DOHH2 (cell line): ENCODE measurements around the gene PHLDB2.

Source experiments
- H3F3A ChIP-seq: fragments of 200-600 bp; sonication (generic), shearing (Covaris generic); 2 replicates; pipeline ENCODE4 v1.6.0; 2016; ENCODE audit warnings: antibody characterized with exemption, mild to moderate bottlenecking; ENCODE audit not compliant: control insufficient read depth, insufficient read depth
- H3K27ac ChIP-seq: fragments of 200-600 bp; sonication (generic); 2 replicates; pipeline ENCODE4 v1.5.1; 2014; ENCODE audit warnings: low read depth, mild to moderate bottlenecking, low read length, moderate library complexity
- H3K27me3 ChIP-seq: fragments of 200-600 bp; sonication (generic); 2 replicates; pipeline ENCODE4 v1.6.1; 2014; ENCODE audit warnings: mild to moderate bottlenecking, low read length, mixed read lengths; ENCODE audit not compliant: control insufficient read depth
- H3K36me3 ChIP-seq: fragments of 200-600 bp; sonication (generic); 2 replicates; pipeline ENCODE4 v1.6.1; 2014; ENCODE audit warnings: mild to moderate bottlenecking, low read length, moderate library complexity, mixed read lengths; ENCODE audit not compliant: control insufficient read depth
- H3K4me1 ChIP-seq: fragments of 200-600 bp; sonication (generic); 2 replicates; pipeline ENCODE4 v1.6.1; 2014; ENCODE audit warnings: mild to moderate bottlenecking, low read length, mixed read lengths; ENCODE audit not compliant: control insufficient read depth
- H3K4me2 ChIP-seq: fragments of 200-600 bp; sonication (generic); 2 replicates; pipeline ENCODE4 v1.6.0; 2014; ENCODE audit warnings: mild to moderate bottlenecking, low read length, moderate library complexity
- H3K4me3 ChIP-seq: fragments of 200-600 bp; sonication (generic); 2 replicates; pipeline ENCODE4 v1.5.1; 2014; ENCODE audit warnings: mild to moderate bottlenecking, low read length, mixed read lengths
- H3K79me2 ChIP-seq: fragments of 200-600 bp; sonication (generic); 2 replicates; pipeline ENCODE4 v1.6.1; 2014; ENCODE audit warnings: mild to moderate bottlenecking, low read length, mixed read lengths; ENCODE audit not compliant: control insufficient read depth
- H3K9me2 ChIP-seq: fragments of 200-600 bp; sonication (generic); replicated peaks from 2 replicates; pipeline ENCODE4 v1.6.1; 2014; ENCODE audit warnings: mild to moderate bottlenecking, low read length, mixed read lengths; ENCODE audit not compliant: control insufficient read depth
- H3K9me3 ChIP-seq: fragments of 200-600 bp; sonication (generic); 2 replicates; pipeline ENCODE4 v1.6.1; 2014; ENCODE audit warnings: antibody characterized with exemption, low read length, mixed read lengths; ENCODE audit not compliant: control insufficient read depth, insufficient read depth
- H4K20me1 ChIP-seq: fragments of 200-600 bp; sonication (generic); 2 replicates; pipeline ENCODE4 v1.6.0; 2014; ENCODE audit warnings: low read depth, mild to moderate bottlenecking, antibody characterized with exemption, low read length, moderate library complexity; ENCODE audit not compliant: control insufficient read depth, insufficient read depth
- EZH2phosphoT487 ChIP-seq: fragments of 200-600 bp; sonication (generic); IDR thresholded peaks from 2 replicates; pipeline ENCODE4 v1.6.1; 2017; ENCODE audit warnings: borderline replicate concordance, mild to moderate bottlenecking, antibody characterized with exemption, low read length, moderate library complexity, mixed read lengths
- TF ChIP-seq, protein P1 (sequence below): fragments of 200-600 bp; sonication (generic); IDR thresholded peaks from one replicate; pipeline ENCODE4 v1.5.1; 2014; ENCODE audit warnings: antibody characterized with exemption, mild to moderate bottlenecking, low read depth, low read length; ENCODE audit not compliant: poor library complexity, severe bottlenecking

PHLDB2 gene

DNA sequence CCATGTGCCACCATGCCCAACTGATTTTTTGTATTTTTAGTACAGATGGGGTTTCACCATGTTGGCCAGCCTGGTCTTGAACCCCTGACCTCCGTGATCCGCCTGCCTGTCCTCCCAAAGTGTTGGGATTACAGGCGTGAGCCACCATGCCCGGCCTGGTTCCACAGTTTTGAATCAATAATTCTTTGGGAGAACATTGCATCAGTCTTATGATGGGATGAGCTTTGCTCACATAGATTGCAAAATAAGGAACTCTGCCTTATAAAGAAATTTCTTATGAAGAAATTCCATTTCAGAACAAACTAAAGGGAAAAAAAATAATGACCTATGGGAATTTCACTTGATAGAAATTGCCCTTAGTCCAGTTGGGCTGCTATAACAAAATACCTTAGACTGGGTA, 159.6 kb downstream of the PHLDB2 start:
- H4K20me1 ChIP-seq: no peaks in the 10 kb centered on the region
- H3K27ac ChIP-seq: no peak overlapping the region
- H3F3A ChIP-seq: no peaks in the 10 kb centered on the region
- H3K9me3 ChIP-seq: no peaks in the 10 kb centered on the region
- no peaks in the 10 kb centered on the region for H3K79me2 ChIP-seq
- H3K4me1 ChIP-seq: peaks cover 4% of the 10 kb centered on the region; the same call in 1 of the 2 replicates
- H3K9me2 ChIP-seq: no peaks in the 10 kb centered on the region
- no peak overlapping the region for H3K4me2 ChIP-seq
- H3K4me3 ChIP-seq: no peak overlapping the region
- TF ChIP-seq, protein P1, sequence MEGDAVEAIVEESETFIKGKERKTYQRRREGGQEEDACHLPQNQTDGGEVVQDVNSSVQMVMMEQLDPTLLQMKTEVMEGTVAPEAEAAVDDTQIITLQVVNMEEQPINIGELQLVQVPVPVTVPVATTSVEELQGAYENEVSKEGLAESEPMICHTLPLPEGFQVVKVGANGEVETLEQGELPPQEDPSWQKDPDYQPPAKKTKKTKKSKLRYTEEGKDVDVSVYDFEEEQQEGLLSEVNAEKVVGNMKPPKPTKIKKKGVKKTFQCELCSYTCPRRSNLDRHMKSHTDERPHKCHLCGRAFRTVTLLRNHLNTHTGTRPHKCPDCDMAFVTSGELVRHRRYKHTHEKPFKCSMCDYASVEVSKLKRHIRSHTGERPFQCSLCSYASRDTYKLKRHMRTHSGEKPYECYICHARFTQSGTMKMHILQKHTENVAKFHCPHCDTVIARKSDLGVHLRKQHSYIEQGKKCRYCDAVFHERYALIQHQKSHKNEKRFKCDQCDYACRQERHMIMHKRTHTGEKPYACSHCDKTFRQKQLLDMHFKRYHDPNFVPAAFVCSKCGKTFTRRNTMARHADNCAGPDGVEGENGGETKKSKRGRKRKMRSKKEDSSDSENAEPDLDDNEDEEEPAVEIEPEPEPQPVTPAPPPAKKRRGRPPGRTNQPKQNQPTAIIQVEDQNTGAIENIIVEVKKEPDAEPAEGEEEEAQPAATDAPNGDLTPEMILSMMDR: no peak
- no peak for TF ChIP-seq EZH2phosphoT487
- no peaks in the 10 kb centered on the region for H3K27me3 ChIP-seq
- H3K36me3 ChIP-seq: no peaks in the 10 kb centered on the region

DNA sequence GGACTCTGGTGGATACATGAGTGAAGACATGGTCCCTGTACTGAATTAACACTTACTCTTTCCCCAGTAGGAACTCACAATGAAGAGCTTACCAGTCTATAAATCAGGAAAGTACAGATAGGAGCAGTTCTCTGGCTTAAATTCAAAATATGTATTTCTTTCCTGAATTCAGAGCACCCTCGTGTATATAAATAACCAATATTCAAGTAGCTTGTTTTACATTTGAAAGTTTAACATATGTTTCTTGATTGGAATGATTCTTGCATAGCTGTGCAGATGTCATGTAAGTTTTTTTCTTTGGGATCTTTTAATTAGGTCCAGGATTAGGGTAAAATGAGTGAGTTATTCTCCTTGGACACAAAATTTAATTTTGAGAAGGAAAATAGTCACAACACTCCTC, 160.7 kb downstream of the PHLDB2 start:
- no peaks in the 10 kb centered on the region for H3K27me3 ChIP-seq
- no peaks in the 10 kb centered on the region for H3K9me3 ChIP-seq
- H3F3A ChIP-seq: no peaks in the 10 kb centered on the region
- H3K9me2 ChIP-seq: no peaks in the 10 kb centered on the region
- TF ChIP-seq, protein P1: no peak
- TF ChIP-seq EZH2phosphoT487: no peak
- H3K4me1 ChIP-seq: no peaks in the 10 kb centered on the region
- no peak overlapping the region for H3K4me2 ChIP-seq
- H4K20me1 ChIP-seq: no peaks in the 10 kb centered on the region
- no peak overlapping the region for H3K27ac ChIP-seq
- no peak overlapping the region for H3K4me3 ChIP-seq
- H3K36me3 ChIP-seq: no peaks in the 10 kb centered on the region
- no peaks in the 10 kb centered on the region for H3K79me2 ChIP-seq

DNA sequence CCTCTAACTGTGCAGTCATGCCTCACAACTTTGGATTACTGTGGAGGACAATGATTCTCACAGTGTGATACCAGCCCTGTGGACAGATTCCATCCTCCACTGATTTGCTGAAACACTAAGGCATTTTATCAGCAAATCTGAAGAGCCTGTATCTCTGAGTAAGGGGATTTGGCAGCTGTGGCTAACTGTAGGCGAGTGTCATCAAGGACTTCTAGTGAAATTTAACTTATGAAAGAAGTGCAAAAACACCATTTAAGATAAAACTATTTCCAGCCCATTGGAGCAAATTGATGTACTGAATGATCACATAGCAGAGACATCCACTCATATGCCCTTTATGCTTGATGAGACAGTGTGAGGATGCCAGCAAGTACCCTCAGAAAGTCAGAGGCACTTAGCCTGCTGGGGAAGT, 161.6 kb downstream of the PHLDB2 start:
- H3K27me3 ChIP-seq: no peaks in the 10 kb centered on the region
- H3K4me1 ChIP-seq: no peaks in the 10 kb centered on the region
- no peaks in the 10 kb centered on the region for H3K9me3 ChIP-seq
- H3F3A ChIP-seq: no peaks in the 10 kb centered on the region
- H3K79me2 ChIP-seq: no peaks in the 10 kb centered on the region
- no peak for TF ChIP-seq EZH2phosphoT487
- TF ChIP-seq, protein P1: no peak
- no peak overlapping the region for H3K27ac ChIP-seq
- no peaks in the 10 kb centered on the region for H4K20me1 ChIP-seq
- no peaks in the 10 kb centered on the region for H3K9me2 ChIP-seq
- no peaks in the 10 kb centered on the region for H3K36me3 ChIP-seq
- H3K4me3 ChIP-seq: no peak overlapping the region
- no peak overlapping the region for H3K4me2 ChIP-seq
